Heart right ventricle (tissue), 16 donors: ENCODE data around the gene COPB2. TPM values are rescaled to one million over a fixed set of nuclear protein-coding genes. Genes with fewer than 3 reads are reported as not detected.

ENCODE experiments used
- ATAC-seq, 8 donors: fragments of 200-7000 bp; cut with Tn5 transposase; one replicate each; pipeline ENCODE4 v1.9.1; 2020; ENCODE audit warnings: mild to moderate bottlenecking in 8 of 8, moderate library complexity in 8 of 8, moderate number of reproducible peaks in 1 of 8
- DNase-seq, 2 donors: peaks; one replicate each; pipeline ENCODE4 v3.0.0-alpha.2; 2020
- H3K27ac ChIP-seq, 10 donors: fragments of 200-600 bp; sonication (generic) in 2 of 10; one replicate each; pipeline versions ENCODE4 v1.5.0 to v1.8.0; 2020 to 2022; ENCODE audit warnings: mild to moderate bottlenecking in 3 of 10
- H3K27me3 ChIP-seq, 7 donors: fragments of 200-600 bp; one replicate each; pipeline ENCODE4 v1.8.0; 2021 to 2022; ENCODE audit warnings: mild to moderate bottlenecking in 2 of 7
- H3K36me3 ChIP-seq, 9 donors: fragments of 200-600 bp; sonication (generic) in 1 of 9; one replicate each; pipeline versions ENCODE4 v1.5.0 to v1.8.0; 2020 to 2022; ENCODE audit warnings: mild to moderate bottlenecking in 2 of 9
- H3K4me1 ChIP-seq, 9 donors: fragments of 200-600 bp; sonication (generic) in 1 of 9; one replicate each; pipeline versions ENCODE4 v1.5.0 to v1.8.0; 2020 to 2022; ENCODE audit warnings: mild to moderate bottlenecking in 4 of 9
- H3K4me3 ChIP-seq, 10 donors: fragments of 200-600 bp; sonication (generic) in 2 of 10; one replicate each; pipeline versions ENCODE4 v1.5.0 to v1.8.0; 2020 to 2022; ENCODE audit warnings: mild to moderate bottlenecking in 7 of 10, moderate library complexity in 2 of 10
- H3K9me3 ChIP-seq, 11 donors: fragments of 200-600 bp in 10 of 11; sonication (generic) in 2 of 11; one replicate each; pipeline versions ENCODE4 v1.5.0 to v1.8.0; 2013 to 2022; ENCODE audit warnings: mild to moderate bottlenecking in 2 of 11, control low read depth in 1 of 11, moderate library complexity in 1 of 11
- CTCF ChIP-seq, 9 donors: fragments of 200-600 bp; sonication (generic) in 2 of 9; IDR thresholded peaks; one replicate each; pipeline versions ENCODE4 v1.5.0 to v1.8.0; 2021 to 2022; ENCODE audit warnings: antibody characterized with exemption in 9 of 9, mild to moderate bottlenecking in 5 of 9, moderate library complexity in 1 of 9
- WGBS, 2 donors: extraction: QIAGEN DNeasy Blood & Tissue Kit; methylation state at CpG; one replicate each; pipeline ENCODE4 v1.1.7; 2013; ENCODE audit warnings: inconsistent platforms in 1 of 2; 5-methylcytosine and 5-hydroxymethylcytosine counted together
- intact Hi-C, 10 donors: fragments of 100-400 bp; cut with DNase I; formaldehyde crosslinking; loops; one replicate each; pipeline versions ENCODE4 v1.11.1 to v1.14.2; 2022
- polyA plus RNA-seq, 2 donors: library from polyadenylated mRNA; stranded (reverse); fragments of 200-250 nt; gene quantifications; one replicate each; pipeline ENCODE4 v1.2.3, GENCODE V29; 2013
- total RNA-seq, 10 donors: library from RNA; stranded (reverse); fragmentation: NEBNext Ultra II Directional in 3 of 10; extraction: Animal tissue kit (Norgen Biotek cat#: 25700) in 3 of 10; gene quantifications; one replicate each; pipeline versions ENCODE4 v1.2.1 to v1.2.4, GENCODE V29; 2021 to 2023
- donor health status: Arrhythmogenic right ventricular cardiomyopathy.
- donor health status: ischemic (EF 13 %, LVEDD 7.1; RV severe dilation, severe dysfunction).
- donor health status: healthy with polysubstance abuse.
- donor health status: DM: no; HTN: yes; CAD: no.
- donor health status: DM: no; HTN: no; CAD: no.
- donor health status: ischemic (EF 25% LVEDD 6.9; RV normal size, moderate dysfunction).
- donor health status: ischemic (EF 25% LVEDD 5.7; RV mildly dilated, moderate dysfunction).
- donor health status: healthy.
- donor health status: DM: yes; HTN: yes; CAD: no.
- donor health status: Ischemic cardiomyopathy.
- donor health status: ischemic (EF 35%, LVEDD 5.7; RV mildly dilated, moderate dysfunction).
- donor health status: nonischemic (EF 11% LVEDD 7.7; RV severe dilation, severe dysfunction).
- donor health status: DM: yes; HTN: yes; CAD: no.
- donor health status: PGD.
- donor health status: ischemic (EF 29% LVEDD 5.4; RV normal size, mild dysfunction).
- donor health status: nonischemic (EF 23%, LVEDD 6.1; RV moderate dilation, normal function).

COPB2 gene
- total and polyA plus RNA-seq, 12 donors = 15.4 to 79.7 (median 65.2) TPM

- Histone ChIP-seq H3K9me3 (no peaks in the 10 kb centered on the region), H3K4me1 (no peaks in the 10 kb centered on the region), H3K27me3 (peaks cover 0 to 8% (median 0%) of the 10 kb centered on the region in 7 donors), H3K36me3 (no peaks in the 10 kb centered on the region), H3K27ac (no peak overlapping the region), H3K4me3 (no peak overlapping the region)
- 54 to 62% methylated on average over 2 of the region's 2 CpGs for WGBS, 2 donors
- ATAC-seq (no peak), DNase-seq (no peak)
- TF ChIP-seq CTCF (IDR thresholded peaks at IDR 0.05) = no peak
- intact Hi-C loops = no loop called here
Observed at GRCh38 chr3:139309061-139309591, 80.3 kb downstream of the COPB2 start.

- 42 to 45% methylated on average over 4 of the region's 4 CpGs for WGBS, 2 donors
- ATAC-seq (no peak), DNase-seq (no peak)
- no peak for TF ChIP-seq CTCF (IDR thresholded peaks at IDR 0.05)
- Histone ChIP-seq H3K27ac (no peak overlapping the region), H3K9me3 (no peaks in the 10 kb centered on the region), H3K4me3 (no peak overlapping the region), H3K27me3 (peaks cover 0 to 2% (median 0%) of the 10 kb centered on the region in 7 donors), H3K36me3 (no peaks in the 10 kb centered on the region), H3K4me1 (no peaks in the 10 kb centered on the region)
- intact Hi-C loops = no loop called here
Observed at GRCh38 chr3:139308560-139308959, 80.9 kb downstream of the COPB2 start.

- intact Hi-C loops = no loop called here
- no peak for ATAC-seq
- H3K4me1 ChIP-seq = peaks cover 0 to 1% (median 0%) of the 10 kb centered on the region in 9 donors
- DNase-seq = no peak
- H3K27me3 ChIP-seq = no peaks in the 10 kb centered on the region
- no peaks in the 10 kb centered on the region for H3K9me3 ChIP-seq
- no peak overlapping the region for H3K4me3 ChIP-seq
- no peak for TF ChIP-seq CTCF (IDR thresholded peaks at IDR 0.05)
- H3K36me3 ChIP-seq = no peaks in the 10 kb centered on the region
- no peak overlapping the region for H3K27ac ChIP-seq
- 84 to 95% methylated on average over 6 of the region's 6 CpGs for WGBS, 2 donors
Observed at GRCh38 chr3:139307601-139308555, 81.6 kb downstream of the COPB2 start.

Other genes with a start within 250 kb of the COPB2 start
- gene MRPS22, start 45.6 kb downstream of the COPB2 start, total RNA-seq = 100 to 1,000 TPM in 1 of 10 donors, 10 to 100 TPM in 9; 69.8 to 105 (median 86.5) TPM
- 10 to 100 TPM; 49.8 to 84.4 TPM for gene MRPS22, start 45.6 kb downstream of the COPB2 start, polyA plus RNA-seq
- gene RBP2, start 86.9 kb upstream of the COPB2 start, total RNA-seq = not detected
- gene RBP2, start 86.9 kb upstream of the COPB2 start, polyA plus RNA-seq = not detected
- gene RBP1, start 150.1 kb upstream of the COPB2 start, total RNA-seq = 10 to 100 TPM; 10.4 to 22.7 (median 15.8) TPM
- gene RBP1, start 150.1 kb upstream of the COPB2 start, polyA plus RNA-seq = 10 to 100 TPM; 33.6 to 34.5 TPM